ENCODE results near the gene SEC14L3.

SEC14L3 gene

GRCh38 chr22:30511911-30512310 lies 40.1 kb upstream of the SEC14L3 start:
- TF ChIP-seq, protein P1, sequence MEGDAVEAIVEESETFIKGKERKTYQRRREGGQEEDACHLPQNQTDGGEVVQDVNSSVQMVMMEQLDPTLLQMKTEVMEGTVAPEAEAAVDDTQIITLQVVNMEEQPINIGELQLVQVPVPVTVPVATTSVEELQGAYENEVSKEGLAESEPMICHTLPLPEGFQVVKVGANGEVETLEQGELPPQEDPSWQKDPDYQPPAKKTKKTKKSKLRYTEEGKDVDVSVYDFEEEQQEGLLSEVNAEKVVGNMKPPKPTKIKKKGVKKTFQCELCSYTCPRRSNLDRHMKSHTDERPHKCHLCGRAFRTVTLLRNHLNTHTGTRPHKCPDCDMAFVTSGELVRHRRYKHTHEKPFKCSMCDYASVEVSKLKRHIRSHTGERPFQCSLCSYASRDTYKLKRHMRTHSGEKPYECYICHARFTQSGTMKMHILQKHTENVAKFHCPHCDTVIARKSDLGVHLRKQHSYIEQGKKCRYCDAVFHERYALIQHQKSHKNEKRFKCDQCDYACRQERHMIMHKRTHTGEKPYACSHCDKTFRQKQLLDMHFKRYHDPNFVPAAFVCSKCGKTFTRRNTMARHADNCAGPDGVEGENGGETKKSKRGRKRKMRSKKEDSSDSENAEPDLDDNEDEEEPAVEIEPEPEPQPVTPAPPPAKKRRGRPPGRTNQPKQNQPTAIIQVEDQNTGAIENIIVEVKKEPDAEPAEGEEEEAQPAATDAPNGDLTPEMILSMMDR (IDR thresholded peaks at IDR 0.05; ENCODE audit: low read depth, low read length), result no peak
- in situ Hi-C loops (cut with HindIII; ENCODE audit: low sequenced_read_pairs), result no loop called here
- H3K4me3 ChIP-seq (ENCODE audit: low read depth, low read length), result no peak overlapping the region
- no peak for DNase-seq (ENCODE audit: low read depth, low spot score)

- in situ Hi-C loops (cut with HindIII; ENCODE audit: low sequenced_read_pairs), result no loop called here
- DNase-seq (ENCODE audit: low read depth, low spot score), result no peak
- TF ChIP-seq, protein P1 (IDR thresholded peaks at IDR 0.05; ENCODE audit: low read depth, low read length), result no peak
- no peak overlapping the region for H3K4me3 ChIP-seq (ENCODE audit: low read depth, low read length)
These were observed 39.3 kb upstream of the SEC14L3 start for GRCh38 chr22:30511109-30511508.

DNA sequence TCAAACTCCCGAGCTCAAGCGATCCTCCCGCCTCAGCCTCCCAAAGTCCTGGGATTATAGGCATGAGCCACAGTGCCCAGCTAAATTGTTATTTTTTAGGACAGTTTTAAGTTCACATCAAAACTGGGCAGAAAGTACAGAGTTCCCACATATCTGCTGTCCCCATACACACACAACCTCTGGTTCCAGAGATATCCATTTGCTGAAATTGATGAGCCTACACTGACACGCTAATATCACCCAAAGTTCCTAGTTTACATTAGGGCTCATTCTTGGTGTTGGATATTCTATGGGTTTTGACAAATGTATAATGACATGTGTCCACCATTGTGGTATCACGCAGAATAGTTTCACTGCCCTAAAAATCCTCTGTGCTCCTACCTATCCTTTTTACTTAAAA lies 36.4 kb upstream of the SEC14L3 start:
- TF ChIP-seq, protein P1 (IDR thresholded peaks at IDR 0.05; ENCODE audit: low read depth, low read length), result no peak
- DNase-seq (ENCODE audit: low read depth, low spot score), result no peak
- in situ Hi-C loops (cut with HindIII; ENCODE audit: low sequenced_read_pairs), result no loop called here
- H3K4me3 ChIP-seq (ENCODE audit: low read depth, low read length), result no peak overlapping the region

DNA sequence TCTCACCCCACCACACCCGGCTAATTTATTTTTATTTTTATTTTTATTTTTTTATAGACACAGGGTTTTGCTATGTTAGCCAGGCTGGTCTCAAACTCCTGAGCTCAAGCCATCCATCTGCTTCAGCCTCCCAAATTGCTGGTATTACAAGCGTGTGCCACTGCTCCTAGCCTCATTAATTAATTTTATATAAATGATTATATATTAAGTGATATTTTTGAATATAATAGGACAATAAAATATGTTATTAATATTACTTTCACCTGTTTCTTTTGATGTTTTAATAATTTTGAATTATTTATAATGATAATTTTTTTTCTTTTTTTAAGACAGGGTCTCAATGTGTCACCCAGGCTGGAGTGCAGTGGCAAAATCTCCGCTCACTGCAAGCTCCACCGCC lies 35.9 kb upstream of the SEC14L3 start:
- no peak for DNase-seq (ENCODE audit: low read depth, low spot score)
- no peak overlapping the region for H3K4me3 ChIP-seq (ENCODE audit: low read depth, low read length)
- TF ChIP-seq, protein P1 (IDR thresholded peaks at IDR 0.05; ENCODE audit: low read depth, low read length), result no peak
- in situ Hi-C loops (cut with HindIII; ENCODE audit: low sequenced_read_pairs), result no loop called here

DNA sequence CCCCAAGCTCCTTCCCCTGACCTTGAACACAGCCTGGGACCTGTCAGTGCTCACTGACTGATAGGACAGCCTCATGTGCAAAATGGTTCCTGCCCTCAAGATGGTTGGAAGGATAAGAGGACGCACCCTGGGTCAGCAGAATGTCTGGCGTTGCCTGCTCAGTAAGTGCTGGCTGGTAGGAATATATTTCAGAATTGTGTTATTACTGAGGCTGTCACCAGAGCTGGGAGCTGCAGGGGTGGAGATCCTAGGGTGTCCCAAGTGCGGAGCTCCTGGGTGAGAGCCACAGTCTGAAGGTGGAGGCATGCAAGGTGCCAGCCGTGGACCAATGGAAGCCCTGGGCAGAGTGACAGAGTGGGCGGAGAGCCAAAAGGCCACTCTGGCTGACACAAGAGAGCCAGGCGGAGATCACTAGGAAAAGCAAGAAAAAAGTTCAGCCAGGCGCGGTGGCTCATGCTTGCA lies 34.7 kb upstream of the SEC14L3 start:
- in situ Hi-C loops (cut with HindIII; ENCODE audit: low sequenced_read_pairs), result no loop called here
- TF ChIP-seq, protein P1 (IDR thresholded peaks at IDR 0.05; ENCODE audit: low read depth, low read length), result no peak
- no peak overlapping the region for H3K4me3 ChIP-seq (ENCODE audit: low read depth, low read length)
- DNase-seq (ENCODE audit: low read depth, low spot score), result no peak

DNA sequence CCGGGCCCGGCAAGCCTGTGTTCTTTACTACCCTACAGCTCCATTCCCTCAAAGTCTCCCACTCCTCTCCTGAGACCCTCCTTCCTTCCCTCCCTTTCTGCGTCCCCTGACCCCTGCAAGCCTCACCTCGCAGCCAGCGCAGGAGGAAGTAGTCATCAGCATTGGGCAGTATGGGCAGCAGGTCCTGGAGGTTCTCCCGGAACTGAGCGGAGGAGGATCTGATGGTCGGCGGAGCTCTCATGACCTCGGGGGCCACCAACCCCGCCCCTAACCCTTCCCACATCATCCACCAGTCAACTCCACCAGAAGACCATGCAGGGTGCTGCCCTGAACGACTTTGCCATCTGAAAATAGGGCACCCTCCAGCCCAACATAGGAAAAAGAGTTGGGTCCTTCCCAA lies 31.7 kb upstream of the SEC14L3 start:
- DNase-seq (ENCODE audit: low read depth, low spot score), result no peak
- H3K4me3 ChIP-seq (ENCODE audit: low read depth, low read length), result no peak overlapping the region
- in situ Hi-C loops (cut with HindIII; ENCODE audit: low sequenced_read_pairs), result no loop called here
- TF ChIP-seq, protein P1 (IDR thresholded peaks at IDR 0.05; ENCODE audit: low read depth, low read length), result no peak

DNA sequence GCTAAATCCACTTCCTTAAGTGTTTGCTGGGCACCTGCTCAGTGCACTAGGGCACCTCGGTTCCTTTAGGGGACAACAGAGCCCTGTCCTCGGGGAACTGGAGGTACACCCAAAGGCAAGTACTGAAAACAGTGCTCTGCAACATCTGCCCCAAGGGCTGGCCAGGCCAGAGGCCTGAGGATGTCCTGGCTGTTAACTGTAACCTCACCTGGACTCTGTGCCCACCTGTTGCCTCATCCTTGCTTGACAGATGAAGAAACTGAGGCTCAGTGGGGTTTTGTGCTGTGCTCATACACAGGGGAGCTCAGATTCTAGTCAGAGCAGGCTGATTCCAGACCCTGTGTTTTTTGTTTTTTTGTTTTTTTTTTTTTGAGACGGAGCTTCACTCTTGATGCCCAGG lies 31.1 kb upstream of the SEC14L3 start:
- H3K4me3 ChIP-seq (ENCODE audit: low read depth, low read length), result no peak overlapping the region
- TF ChIP-seq, protein P1 (IDR thresholded peaks at IDR 0.05; ENCODE audit: low read depth, low read length), result no peak
- in situ Hi-C loops (cut with HindIII; ENCODE audit: low sequenced_read_pairs), result no loop called here
- no peak for DNase-seq (ENCODE audit: low read depth, low spot score)
